GM18517 (cell line): ENCODE results near the gene PALB2.

Experiments
- ATAC-seq: cut with Tn5 transposase; IDR thresholded peaks from one replicate; pipeline ENCODE4 v1.9.1; 2021; ENCODE audit warnings: mild to moderate bottlenecking, moderate library complexity; ENCODE audit not compliant: unreplicated experiment

Gene PALB2

GRCh38 chr16:23556881-23557778 lies 84.0 kb downstream of the PALB2 start, which contains the start of the genes EARS2 and UBFD1:
Gene EARS2 (minus strand): TSS chr16:23557350. CDS start chr16:23557343, 7 bp downstream.
Gene UBFD1 (plus strand): TSS chr16:23557727. CDS start chr16:23557743, 16 bp downstream.
- peak; percentile 89 for ATAC-seq

- no peak for ATAC-seq
These were observed 86.6 kb downstream of the PALB2 start for GRCh38 chr16:23554536-23554935.
